UCSD-AML1 (cell line): ENCODE results near the gene MYO1C.

ENCODE experiments used
- DNase-seq: peaks from one replicate; lab custom pipeline; 2025; ENCODE audit not compliant: unreplicated experiment; lab: John Stamatoyannopoulos, UW

Gene MYO1C

DNA sequence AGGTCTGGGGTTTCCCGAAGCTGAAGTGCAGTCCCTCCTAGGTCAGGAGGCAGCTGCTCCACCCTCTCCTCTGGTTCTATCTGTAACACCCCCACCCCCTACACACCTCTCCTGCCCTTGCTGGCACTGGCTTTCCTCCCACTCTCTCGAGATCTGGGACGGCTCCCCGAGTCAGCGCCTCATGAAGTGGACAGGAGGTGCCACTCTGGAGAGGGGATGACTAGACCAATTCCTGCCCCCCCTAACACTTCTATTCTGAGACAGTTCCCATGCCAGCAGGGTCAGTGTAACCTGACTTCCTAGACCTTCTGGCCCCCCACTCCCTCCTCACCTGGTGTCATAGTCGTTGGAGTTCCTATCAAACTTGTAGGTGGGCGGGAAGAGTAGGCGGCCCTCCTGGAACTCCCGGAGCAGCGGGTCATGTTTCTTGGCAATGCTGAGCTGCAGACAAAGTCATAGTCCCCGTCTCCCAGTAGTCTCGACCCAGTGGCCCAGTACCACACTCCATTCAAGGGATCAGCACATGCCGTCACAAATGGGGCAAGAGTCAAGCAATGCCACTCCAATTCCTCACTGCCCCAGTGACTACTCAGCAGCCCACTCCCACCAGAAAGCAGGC lies 14.3 kb upstream of the MYO1C start:
- no peak for DNase-seq

DNA sequence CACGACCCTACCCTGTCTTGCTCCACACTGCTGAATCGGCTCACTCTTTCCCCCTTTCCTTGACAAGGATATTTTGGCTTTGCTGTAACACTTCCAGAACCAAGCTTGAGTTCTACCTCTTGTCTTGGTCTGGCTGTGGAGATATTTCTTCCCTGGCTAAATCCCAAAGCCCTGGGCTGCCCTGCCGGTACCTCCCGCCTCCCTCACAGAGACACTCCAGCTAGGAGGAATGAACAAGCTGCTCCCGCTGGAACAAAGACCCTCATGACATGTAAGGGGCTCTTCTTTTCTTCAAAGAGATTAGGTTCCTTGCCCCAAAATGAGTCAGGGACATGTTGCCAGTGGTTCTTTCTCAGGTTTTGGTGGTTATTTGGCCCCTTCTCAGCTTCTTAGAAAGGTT lies 13.1 kb upstream of the MYO1C start:
- no peak for DNase-seq

DNA sequence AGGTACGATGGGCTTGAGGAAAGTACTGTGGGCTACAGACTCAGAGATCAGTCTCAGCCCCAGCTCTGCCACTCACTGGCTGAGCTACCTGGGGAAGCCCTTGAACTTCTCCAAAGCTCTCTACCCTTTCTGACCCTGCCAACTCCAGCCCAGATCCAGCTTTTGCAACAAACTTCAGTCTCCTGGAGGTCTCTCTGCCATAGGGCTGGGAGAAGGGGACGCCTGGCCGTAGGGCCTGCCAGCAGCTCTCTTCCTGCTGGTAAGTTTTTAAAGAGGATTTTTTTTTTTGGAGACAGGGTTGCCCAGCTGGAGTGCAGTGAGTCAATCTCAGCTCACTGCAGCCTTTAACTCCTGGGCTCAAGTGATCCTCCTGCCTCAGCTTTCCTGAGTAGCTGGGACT lies 12.4 kb upstream of the MYO1C start:
- no peak for DNase-seq

DNA sequence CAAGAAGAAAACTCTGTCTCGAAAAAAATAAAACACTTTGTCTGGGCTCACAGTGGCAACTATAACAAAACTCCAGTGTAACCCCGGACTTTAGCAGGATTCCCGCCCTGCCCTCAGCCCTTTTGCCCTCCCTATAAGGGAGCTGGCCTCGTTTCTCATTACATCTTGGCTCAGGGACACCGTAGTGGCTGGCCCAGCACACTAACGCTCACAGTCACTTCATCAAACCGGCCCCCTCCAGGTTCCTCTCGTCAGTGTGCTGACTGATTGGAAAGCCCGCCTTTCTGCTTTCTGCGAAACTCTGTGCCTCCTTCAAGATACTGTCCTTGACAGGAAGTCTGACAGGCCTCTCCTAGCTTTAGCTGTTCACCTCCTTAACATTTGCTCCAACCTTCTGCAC lies 11.2 kb upstream of the MYO1C start:
- DNase-seq = no peak

DNA sequence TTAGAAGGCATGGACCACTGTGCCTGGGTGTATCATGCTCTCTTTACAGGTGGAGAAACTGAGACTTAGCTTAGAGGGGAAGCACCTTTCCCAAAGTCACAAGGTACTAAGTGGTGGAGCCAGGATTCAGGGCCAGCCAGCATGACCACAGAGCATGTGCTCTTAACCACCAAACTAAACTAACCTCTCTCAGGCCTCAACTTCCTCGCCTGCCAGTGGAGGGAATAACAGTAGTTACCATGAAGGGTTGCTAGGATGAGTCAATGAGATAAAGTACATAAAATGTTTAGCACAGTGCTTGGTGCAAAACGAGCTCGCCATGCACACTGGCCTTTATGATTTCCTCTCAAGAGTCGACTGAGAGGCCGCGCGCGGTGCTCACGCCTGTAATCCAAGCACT lies 6.4 kb upstream of the MYO1C start:
- no peak for DNase-seq

DNA sequence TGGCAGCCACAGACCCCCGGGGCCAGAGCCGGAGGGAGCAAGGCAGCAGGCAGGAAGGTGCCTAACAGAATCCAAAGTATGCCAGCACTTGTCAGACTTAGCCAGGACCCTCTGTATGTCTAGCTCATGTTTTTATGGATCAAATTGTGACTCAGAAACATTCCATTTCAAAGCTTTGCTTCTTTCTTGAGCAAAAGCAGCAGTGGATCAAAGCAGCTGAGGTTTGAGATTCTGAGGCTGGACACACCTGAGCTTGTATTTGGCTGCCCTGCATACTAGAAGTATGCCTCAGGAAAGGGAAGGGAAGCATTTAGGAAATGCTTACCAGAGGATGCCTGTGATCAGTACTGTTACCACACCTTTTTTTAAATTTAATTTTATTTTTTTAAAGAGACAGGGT lies 5.7 kb upstream of the MYO1C start:
- DNase-seq = no peak

DNA sequence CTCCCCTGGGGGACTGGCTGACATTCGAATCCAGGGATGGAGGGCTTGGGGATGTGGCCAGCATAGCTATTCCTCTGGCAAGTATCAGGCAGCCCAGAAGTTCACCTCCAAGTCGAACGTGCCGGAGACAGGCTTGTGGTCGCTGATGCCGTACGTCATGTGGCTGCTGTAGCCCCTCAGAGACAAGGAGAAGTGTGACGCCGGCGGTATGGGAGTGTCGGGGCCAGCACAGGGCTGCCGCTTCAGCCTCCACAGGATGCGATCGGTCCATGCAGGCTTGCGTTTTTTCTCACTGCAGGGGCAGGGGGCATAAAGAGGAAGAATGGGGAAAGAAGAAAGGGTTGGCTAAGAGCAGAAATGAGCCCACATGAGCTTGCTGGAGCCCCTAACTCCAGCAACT lies 5.3 kb upstream of the MYO1C start:
- DNase-seq = no peak

DNA sequence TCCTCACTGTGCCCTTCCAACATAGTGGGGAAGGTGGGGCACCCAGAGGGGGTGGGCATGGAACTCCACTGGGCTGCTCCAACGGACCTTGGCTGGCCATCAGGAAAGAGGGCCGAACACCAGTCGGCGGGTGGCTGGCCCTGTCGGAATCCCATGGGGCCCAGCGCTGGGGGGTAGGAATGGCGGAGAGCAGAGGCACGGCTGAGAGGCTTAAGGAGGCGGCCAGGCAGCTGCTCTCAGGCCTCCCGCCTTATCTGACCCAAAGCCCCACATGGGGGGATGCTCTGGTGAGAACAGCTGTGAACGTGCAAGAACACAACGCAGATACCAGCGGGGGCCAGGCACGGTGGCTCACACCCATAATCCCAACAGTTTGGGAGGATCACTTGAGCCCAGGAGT lies 4.4 kb upstream of the MYO1C start:
- no peak for DNase-seq

DNA sequence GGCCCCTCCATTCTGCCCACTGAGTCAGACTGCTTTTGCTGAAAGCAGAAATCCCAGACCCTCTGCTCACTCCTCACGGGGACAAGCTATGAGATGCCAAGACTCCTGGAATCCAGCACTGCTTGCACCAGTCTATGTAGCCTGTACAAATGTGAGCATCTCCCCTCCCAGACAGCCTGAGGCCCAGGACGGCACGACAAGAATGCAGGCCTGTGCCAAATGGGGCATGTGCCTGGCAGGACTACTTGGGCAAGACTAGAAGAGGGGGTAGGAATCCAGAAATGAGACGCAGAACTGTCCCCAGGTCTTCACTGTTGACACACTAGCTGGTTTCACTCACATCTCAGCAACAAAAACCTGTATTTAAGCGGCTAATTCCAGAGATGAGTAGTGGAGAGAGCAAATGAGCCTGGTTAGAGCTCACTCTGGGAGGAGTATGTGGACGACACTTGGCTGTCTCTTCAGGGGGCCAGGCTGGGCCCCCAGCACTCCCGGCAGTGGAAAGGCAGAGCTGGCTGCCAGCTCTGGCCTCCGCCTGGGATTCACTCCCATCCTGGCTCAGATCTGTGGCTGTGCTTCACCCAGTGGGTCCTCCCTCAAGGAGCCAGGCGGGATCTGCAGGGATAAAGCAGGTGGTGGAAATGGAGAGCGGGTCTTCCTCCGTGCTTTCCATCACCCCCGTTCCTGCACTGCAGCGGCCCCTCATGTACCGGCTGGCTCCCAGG lies 2.9 kb upstream of the MYO1C start:
- no peak for DNase-seq

DNA sequence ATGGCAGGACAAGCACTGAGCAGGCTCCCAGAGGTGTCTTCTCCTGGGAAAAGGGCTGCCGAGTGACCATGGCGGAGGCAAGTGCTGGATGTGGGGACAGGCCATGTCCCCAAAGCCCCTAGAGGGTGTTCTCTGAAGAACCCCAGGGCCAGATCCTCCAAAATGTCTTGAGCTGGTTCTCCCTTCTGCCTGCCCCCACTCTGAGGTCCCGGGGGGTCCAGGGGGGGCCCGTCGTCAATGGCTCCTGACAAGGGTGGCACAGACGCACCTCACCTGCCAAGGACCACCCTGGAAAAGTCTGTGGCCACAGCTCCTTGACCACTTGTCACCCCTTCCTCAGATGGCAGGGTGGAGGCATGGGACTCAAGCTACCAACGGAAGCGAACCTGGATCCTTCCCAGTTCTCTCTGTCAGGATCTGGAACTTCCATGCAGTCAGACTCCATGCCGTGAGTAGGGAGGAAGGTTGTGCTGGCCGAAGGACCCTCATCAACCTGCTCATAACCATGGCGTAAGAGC lies 2.3 kb upstream of the MYO1C start:
- DNase-seq = no peak

DNA sequence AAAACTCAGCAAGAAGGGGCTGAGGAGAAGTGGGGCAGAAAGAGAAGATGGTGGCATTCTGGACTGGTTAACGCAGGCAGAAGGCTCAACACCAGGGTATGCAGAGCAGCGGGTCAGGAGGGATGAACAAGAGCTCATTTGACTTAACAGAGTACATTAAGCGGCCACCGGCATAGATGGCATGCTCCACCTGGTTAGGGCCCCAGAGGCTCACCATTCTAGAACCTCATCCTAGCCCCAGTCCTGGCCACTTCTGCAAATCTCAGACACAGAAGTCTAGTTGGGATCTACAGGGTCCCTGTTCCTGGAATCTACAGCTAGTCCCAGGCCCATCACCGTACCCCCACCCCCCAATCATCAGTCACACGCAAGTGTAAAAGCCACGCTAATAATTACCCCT lies 1.7 kb upstream of the MYO1C start:
- DNase-seq = no peak

DNA sequence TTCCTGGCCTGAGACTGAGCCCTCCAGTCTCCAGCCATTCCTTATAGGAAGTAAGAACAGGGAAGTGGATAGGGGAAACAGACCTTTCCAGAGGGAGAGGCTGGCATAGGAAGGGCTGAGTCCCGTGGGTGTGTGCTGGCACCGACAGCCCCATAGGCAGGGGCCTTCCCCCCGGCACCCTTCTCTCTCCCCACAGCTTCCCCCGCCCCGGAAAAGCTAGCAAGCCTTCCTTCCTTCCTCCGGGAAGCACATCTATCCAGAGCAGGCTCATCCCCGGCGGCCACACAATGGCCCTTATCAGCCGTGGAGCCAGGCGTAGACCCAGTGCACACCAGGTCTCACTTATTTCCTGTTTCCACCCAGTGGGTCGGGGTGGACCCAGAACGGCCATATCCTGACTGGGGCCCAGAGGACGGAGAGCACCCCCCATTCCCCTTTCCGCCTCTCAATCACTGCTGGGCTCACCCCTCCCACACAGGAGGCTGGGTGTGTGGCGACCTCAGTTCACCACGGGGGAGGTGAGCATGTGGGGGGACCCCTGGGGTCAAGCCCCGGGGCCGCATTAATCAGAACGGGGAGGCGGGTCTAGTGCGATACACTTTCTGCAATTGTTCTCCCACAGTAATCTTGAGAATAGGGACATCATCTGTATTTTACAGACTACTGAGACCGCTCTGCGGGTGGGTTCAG lies 950 bp upstream of the MYO1C start:
- DNase-seq = peak; percentile 61

DNA sequence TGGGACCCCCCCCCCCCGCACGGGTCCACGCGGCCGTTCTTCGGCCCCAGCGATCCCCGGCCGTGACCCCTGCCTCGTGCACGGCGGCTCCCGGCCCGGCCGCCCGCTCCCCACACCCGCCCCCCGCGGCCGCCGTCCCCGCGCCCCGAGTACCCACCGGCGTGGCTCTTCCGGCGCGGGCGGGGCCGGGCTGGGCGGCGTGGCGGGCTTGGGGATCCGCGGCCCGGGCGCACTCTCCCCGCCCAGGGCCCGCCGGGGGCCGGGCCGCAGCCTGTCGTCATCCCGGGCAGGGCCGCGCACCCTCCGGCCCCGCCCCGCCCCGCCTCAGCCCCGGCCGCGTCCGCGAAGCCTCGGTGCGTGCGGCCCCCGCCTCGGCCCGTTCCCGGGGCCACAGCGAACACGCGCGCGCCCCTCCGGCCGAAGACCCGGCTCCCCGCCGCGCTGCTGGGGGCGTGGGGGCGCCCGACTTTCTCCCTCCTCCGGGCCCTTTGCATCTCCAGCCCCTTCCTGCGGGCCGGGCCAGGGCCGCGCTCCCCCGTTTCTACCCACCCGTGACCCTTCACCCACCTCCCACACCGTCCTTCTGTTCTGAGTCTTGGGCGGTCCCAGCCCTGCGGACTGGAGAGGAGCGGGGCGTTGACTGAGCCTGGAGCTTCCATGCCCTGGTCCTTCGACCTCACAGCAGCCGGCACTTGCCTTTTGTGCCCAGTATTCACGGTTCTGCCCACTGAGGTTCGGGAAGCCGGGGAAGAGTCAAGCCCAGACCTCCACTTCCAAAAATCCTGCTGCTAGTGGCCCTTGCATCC lies 840 bp downstream of the MYO1C start:
- peak; percentile 55 for DNase-seq

DNA sequence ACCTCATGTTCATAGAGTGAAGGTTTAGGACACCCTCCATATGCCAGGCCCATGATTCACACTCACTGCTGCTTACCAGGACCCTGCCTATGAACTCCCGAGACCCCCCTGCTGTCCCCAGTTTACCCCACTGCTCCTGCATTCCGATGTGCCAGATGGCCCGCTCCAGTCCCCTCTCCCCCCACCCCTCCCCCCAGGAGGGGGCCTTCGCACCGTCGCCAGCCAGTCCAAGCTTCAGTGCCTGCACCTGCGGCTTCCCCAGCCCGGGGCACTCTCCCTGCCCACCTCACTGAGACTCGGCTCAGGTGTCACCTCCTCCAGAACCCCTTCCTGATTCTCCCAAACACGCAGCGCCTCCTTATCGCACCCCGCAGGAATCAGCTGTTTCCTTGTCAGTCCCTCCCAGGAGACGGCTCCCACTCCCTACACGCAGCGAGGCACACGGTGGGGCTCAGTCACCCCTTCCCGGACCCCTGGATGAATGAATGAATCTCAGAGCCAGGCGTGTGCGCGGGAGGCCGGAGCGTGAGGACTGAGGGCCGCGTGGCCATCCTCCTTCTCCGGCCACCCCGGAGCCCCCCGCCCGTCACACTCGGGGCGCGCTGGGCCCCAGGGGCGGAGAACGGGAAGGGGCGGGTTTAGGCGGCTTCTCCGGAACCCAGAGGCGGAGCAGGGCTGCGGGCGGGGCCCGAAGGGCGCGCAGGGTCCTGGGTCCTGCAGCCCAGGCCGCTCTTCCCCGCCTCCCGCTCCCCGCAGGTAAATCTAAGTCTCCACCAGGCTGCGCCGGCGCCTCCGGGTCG lies 1.6 kb downstream of the MYO1C start:
- DNase-seq = peak; percentile 71

DNA sequence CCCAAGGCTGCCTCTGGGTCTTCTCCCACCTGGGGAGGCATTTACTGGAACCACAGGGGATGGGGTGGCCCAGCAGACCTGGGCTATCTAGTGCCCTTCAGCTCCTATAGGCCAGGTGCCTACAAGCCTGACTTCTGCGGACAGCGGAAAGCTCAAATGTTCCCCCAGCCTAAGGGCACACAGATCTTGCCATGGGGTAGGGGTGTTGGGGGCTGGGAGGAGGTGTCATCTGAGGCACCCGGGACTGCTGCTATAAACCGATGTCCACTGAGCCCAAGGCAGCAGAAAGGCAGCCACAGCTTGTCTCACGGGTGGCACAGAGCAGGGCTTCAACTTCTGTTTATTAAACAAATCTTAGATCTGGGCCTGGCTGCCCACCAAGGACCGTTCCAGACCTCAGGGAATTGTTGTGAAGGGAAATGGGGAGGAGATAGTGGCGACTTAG lies 3.6 kb downstream of the MYO1C start:
- no peak for DNase-seq

DNA sequence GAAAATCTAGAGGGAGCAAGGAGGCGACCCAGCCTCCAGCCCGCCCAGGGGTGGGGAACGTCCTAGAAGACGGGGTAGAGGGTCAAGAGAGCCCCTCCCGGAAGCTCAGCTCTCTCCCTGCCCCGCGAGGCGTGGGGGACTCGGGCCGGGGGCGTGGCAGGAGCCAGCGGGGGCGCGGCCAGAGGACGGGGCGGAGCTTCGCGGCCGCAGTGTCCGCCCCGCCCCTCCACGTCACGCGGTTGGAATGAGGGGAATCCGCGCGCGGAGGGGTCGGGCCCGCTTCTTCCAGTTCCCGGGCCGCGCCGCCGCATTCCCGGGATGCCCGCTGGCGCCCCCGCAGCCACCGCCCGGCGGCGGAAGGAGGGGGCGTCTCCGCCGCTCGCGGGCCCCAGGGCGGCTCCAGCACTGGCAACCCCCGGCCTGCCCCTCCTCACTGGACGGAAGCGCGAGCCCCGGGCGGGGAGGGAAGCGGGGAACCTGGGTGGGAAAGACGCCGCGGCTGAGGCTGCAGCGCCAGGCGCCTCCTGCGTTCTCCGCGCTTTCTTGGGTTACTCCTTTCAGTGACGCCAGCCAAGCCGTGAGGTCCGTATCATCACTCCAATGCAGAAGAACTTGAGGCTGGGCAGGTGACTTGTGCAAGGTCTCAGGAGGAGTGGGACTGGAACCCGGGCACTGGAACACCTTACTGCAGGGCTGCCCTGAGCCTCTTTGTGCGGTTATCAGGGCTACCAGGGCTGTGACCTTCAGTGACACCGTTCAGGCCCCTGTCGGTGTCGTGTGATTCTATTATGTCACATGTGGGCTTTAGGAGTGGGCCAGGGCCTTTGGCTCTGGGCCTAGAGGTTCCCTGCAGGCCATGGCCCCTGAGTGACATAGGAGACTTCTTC lies 4.3 kb downstream of the MYO1C start:
- DNase-seq = peak; percentile 81

DNA sequence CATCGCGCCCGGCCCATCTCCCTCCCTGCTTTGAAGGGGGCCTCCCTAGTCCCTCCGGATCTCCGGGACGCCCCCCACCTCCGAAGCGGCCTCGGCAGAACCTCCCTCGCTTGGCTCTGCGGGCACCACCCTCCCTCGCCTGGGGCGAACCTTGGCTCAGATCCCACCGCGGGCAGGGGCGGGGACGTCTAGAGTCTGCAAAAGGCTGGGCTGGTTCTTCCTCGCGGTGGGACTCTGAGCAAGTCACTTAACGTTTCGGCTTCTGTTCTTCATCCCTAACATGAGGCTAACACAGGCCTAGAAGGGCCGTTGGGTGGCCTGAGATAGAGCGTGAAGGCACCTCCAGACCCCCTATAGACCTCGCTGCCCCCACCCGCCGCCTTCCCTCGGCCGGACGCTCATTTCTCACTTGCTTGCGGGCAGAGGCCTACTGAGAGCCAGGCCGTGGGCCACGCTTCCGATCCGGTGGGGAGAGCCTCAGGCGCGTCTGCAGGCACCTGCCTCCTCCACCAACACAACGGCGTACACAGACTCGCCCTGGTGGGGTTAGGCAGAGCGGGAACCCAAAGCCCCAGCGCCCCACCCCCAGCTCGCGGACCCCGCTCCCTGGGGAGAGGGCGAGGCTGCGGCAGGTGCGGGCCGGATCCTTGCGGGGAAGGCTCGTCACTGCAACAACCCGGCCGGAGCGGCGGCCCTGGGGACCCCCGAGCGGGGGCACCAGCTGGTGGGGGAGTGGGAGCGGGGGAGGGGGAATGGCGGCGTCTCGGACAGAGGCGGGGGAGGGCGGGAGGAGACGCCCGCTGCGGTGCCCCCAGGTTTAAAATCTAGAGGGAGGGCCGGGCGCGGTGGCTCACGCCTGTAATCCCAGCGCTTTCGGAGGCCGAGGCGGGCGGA lies 5.4 kb downstream of the MYO1C start:
- DNase-seq = no peak
